Measurements from ENCODE around the gene CNKSR2. TPM values are rescaled to one million over a fixed set of nuclear protein-coding genes. Genes with fewer than 3 reads are reported as not detected.
A peak's percentile ranks its signal among the peaks of the same experiment; 100 is the strongest.

The CNKSR2 gene
- total RNA-seq, 2 experiments from 2014 or later, result 3.6 to 3.7 TPM

GRCh38 chrX:21384178-21384577, 10.0 kb downstream of the CNKSR2 start:
- no peaks in the 10 kb centered on the region for H3K36me3 Mint-ChIP-seq
- no peaks in the 10 kb centered on the region for H3K27me3 Mint-ChIP-seq
- no peak for DNase-seq
- H3K27ac Mint-ChIP-seq, result no peak overlapping the region
- no peaks in the 10 kb centered on the region for H3K9me3 Mint-ChIP-seq
- CTCF ChIA-PET, result no interaction called here
- peaks cover 6% of the 10 kb centered on the region for H3K4me1 Mint-ChIP-seq (ENCODE audit: low read depth)
- intact Hi-C loops (cut with micrococcal nuclease), result no loop called here
- POLR2A ChIA-PET, result no interaction called here
- no peak overlapping the region for H3K4me3 Mint-ChIP-seq

GRCh38 chrX:21394792-21395191, 20.6 kb downstream of the CNKSR2 start:
- intact Hi-C loops (cut with micrococcal nuclease), result no loop called here
- peaks cover 11% of the 10 kb centered on the region for H3K36me3 Mint-ChIP-seq
- H3K27me3 Mint-ChIP-seq, result no peaks in the 10 kb centered on the region

GRCh38 chrX:21398426-21398825, 24.2 kb downstream of the CNKSR2 start:
- peak; percentile 7 for DNase-seq
- Mint-ChIP-seq H3K27ac (no peak overlapping the region), H3K9me3 (no peaks in the 10 kb centered on the region), H3K4me1 (ENCODE audit: low read depth) (no peaks in the 10 kb centered on the region), H3K27me3 (no peaks in the 10 kb centered on the region), H3K36me3 (no peaks in the 10 kb centered on the region), H3K4me3 (no peak overlapping the region)
- CTCF ChIA-PET, result no interaction called here
- intact Hi-C loops (cut with micrococcal nuclease), result no loop called here
- POLR2A ChIA-PET, result no interaction called here

More at GRCh38 chrX:21394792-21395191, 20.6 kb downstream of the CNKSR2 start:
- Mint-ChIP-seq H3K4me3 (no peak overlapping the region), H3K4me1 (ENCODE audit: low read depth) (no peaks in the 10 kb centered on the region), H3K27ac (no peak overlapping the region), H3K9me3 (peaks cover 3% of the 10 kb centered on the region)
- POLR2A ChIA-PET, result no interaction called here
- CTCF ChIA-PET, result no interaction called here
- DNase-seq, result no peak

GRCh38 chrX:21400408-21401121, 26.3 kb downstream of the CNKSR2 start:
- H3K4me1 Mint-ChIP-seq (ENCODE audit: low read depth), result no peaks in the 10 kb centered on the region
- no peaks in the 10 kb centered on the region for H3K36me3 Mint-ChIP-seq
- CTCF ChIA-PET, result no interaction called here
- POLR2A ChIA-PET, result no interaction called here
- DNase-seq, result no peak
- intact Hi-C loops (cut with micrococcal nuclease), result no loop called here
- H3K27me3 Mint-ChIP-seq, result no peaks in the 10 kb centered on the region
- no peak overlapping the region for H3K27ac Mint-ChIP-seq
- H3K9me3 Mint-ChIP-seq, result no peaks in the 10 kb centered on the region
- H3K4me3 Mint-ChIP-seq, result no peak overlapping the region

GRCh38 chrX:21408307-21408706, 34.1 kb downstream of the CNKSR2 start:
- Mint-ChIP-seq H3K4me1 (ENCODE audit: low read depth) (peaks cover 3% of the 10 kb centered on the region), H3K27ac (no peak overlapping the region), H3K9me3 (no peaks in the 10 kb centered on the region), H3K27me3 (no peaks in the 10 kb centered on the region), H3K36me3 (no peaks in the 10 kb centered on the region), H3K4me3 (no peak overlapping the region)
- ChIA-PET CTCF (no interaction called here), POLR2A (no interaction called here)
- intact Hi-C loops (cut with micrococcal nuclease), result no loop called here
- DNase-seq, result no peak

- no peak overlapping the region for H3K27ac Mint-ChIP-seq
- H3K4me3 Mint-ChIP-seq, result no peak overlapping the region
- H3K4me1 Mint-ChIP-seq (ENCODE audit: low read depth), result peaks cover 3% of the 10 kb centered on the region
- no peak for DNase-seq
- ChIA-PET POLR2A (no interaction called here), CTCF (no interaction called here)
- H3K9me3 Mint-ChIP-seq, result peaks cover 2% of the 10 kb centered on the region
- H3K27me3 Mint-ChIP-seq, result no peaks in the 10 kb centered on the region
- peaks cover 3% of the 10 kb centered on the region for H3K36me3 Mint-ChIP-seq
- intact Hi-C loops (cut with micrococcal nuclease), result no loop called here
Observed at GRCh38 chrX:21408788-21409187, 34.6 kb downstream of the CNKSR2 start.

- CTCF ChIA-PET, result no interaction called here
- peaks cover 3% of the 10 kb centered on the region for H3K4me1 Mint-ChIP-seq (ENCODE audit: low read depth)
- H3K4me3 Mint-ChIP-seq, result no peak overlapping the region
- H3K9me3 Mint-ChIP-seq, result peaks cover 10% of the 10 kb centered on the region
- intact Hi-C loops (cut with micrococcal nuclease), result no loop called here
- no peak overlapping the region for H3K27ac Mint-ChIP-seq
- POLR2A ChIA-PET, result no interaction called here
- DNase-seq, result no peak
- H3K36me3 Mint-ChIP-seq, result peaks cover 5% of the 10 kb centered on the region
- no peaks in the 10 kb centered on the region for H3K27me3 Mint-ChIP-seq
Observed at GRCh38 chrX:21412029-21412428, 37.8 kb downstream of the CNKSR2 start.

- no peak overlapping the region for H3K27ac Mint-ChIP-seq
- H3K4me3 Mint-ChIP-seq, result no peak overlapping the region
- peaks cover 3% of the 10 kb centered on the region for H3K4me1 Mint-ChIP-seq (ENCODE audit: low read depth)
- POLR2A ChIA-PET, result no interaction called here
- intact Hi-C loops (cut with micrococcal nuclease), result no loop called here
- H3K36me3 Mint-ChIP-seq, result peaks cover 7% of the 10 kb centered on the region
- no peaks in the 10 kb centered on the region for H3K27me3 Mint-ChIP-seq
- peaks cover 13% of the 10 kb centered on the region for H3K9me3 Mint-ChIP-seq
- CTCF ChIA-PET, result no interaction called here
- DNase-seq, result no peak
Observed at GRCh38 chrX:21412883-21413282, 38.7 kb downstream of the CNKSR2 start.

- intact Hi-C loops (cut with micrococcal nuclease), result no loop called here
- Mint-ChIP-seq H3K4me3 (no peak overlapping the region), H3K9me3 (no peaks in the 10 kb centered on the region), H3K4me1 (ENCODE audit: low read depth) (no peaks in the 10 kb centered on the region), H3K27me3 (no peaks in the 10 kb centered on the region), H3K36me3 (peaks cover 8% of the 10 kb centered on the region), H3K27ac (no peak overlapping the region)
- DNase-seq, result no peak
- POLR2A ChIA-PET, result no interaction called here
- CTCF ChIA-PET, result no interaction called here
Observed at GRCh38 chrX:21427086-21427485, 52.9 kb downstream of the CNKSR2 start.

- H3K27ac Mint-ChIP-seq, result no peak overlapping the region
- H3K4me1 Mint-ChIP-seq (ENCODE audit: low read depth), result peaks cover 9% of the 10 kb centered on the region
- H3K36me3 Mint-ChIP-seq, result no peaks in the 10 kb centered on the region
- CTCF ChIA-PET, result no interaction called here
- DNase-seq, result no peak
- POLR2A ChIA-PET, result no interaction called here
- no peaks in the 10 kb centered on the region for H3K9me3 Mint-ChIP-seq
- intact Hi-C loops (cut with micrococcal nuclease), result loop anchor here (5.0 kb wide), 1 partner anchor 65 kb away; the partner anchor contains the start of gene CNKSR2
- H3K4me3 Mint-ChIP-seq, result no peak overlapping the region
- H3K27me3 Mint-ChIP-seq, result no peaks in the 10 kb centered on the region
Observed at GRCh38 chrX:21437036-21437435, 62.8 kb downstream of the CNKSR2 start.

GRCh38 chrX:21438792-21439191, 64.6 kb downstream of the CNKSR2 start:
- intact Hi-C loops (cut with micrococcal nuclease), result loop anchor here (5.0 kb wide), 1 partner anchor 66 kb away; the partner anchor contains the start of gene CNKSR2
- ChIA-PET POLR2A (no interaction called here), CTCF (no interaction called here)
- peak overlapping the region; percentile 56 for H3K4me3 Mint-ChIP-seq
- H3K27me3 Mint-ChIP-seq, result no peaks in the 10 kb centered on the region
- H3K9me3 Mint-ChIP-seq, result no peaks in the 10 kb centered on the region
- H3K36me3 Mint-ChIP-seq, result no peaks in the 10 kb centered on the region
- DNase-seq, result no peak
- peaks cover 9% of the 10 kb centered on the region for H3K4me1 Mint-ChIP-seq (ENCODE audit: low read depth)
- peak overlapping the region; percentile 87 for H3K27ac Mint-ChIP-seq

- H3K27me3 Mint-ChIP-seq, result no peaks in the 10 kb centered on the region
- H3K4me1 Mint-ChIP-seq (ENCODE audit: low read depth), result peaks cover 9% of the 10 kb centered on the region
- intact Hi-C loops (cut with micrococcal nuclease), result no loop called here
- ChIA-PET POLR2A (no interaction called here), CTCF (no interaction called here)
- no peak overlapping the region for H3K4me3 Mint-ChIP-seq
- no peak for DNase-seq
- no peaks in the 10 kb centered on the region for H3K9me3 Mint-ChIP-seq
- no peak overlapping the region for H3K27ac Mint-ChIP-seq
- H3K36me3 Mint-ChIP-seq, result no peaks in the 10 kb centered on the region
Observed at GRCh38 chrX:21440911-21441310, 66.7 kb downstream of the CNKSR2 start.

GRCh38 chrX:21457718-21458117, 83.5 kb downstream of the CNKSR2 start:
- Mint-ChIP-seq H3K4me1 (ENCODE audit: low read depth) (peaks cover 3% of the 10 kb centered on the region), H3K9me3 (no peaks in the 10 kb centered on the region), H3K27me3 (no peaks in the 10 kb centered on the region), H3K4me3 (no peak overlapping the region), H3K36me3 (peaks cover 5% of the 10 kb centered on the region), H3K27ac (no peak overlapping the region)
- no peak for DNase-seq
- intact Hi-C loops (cut with micrococcal nuclease), result no loop called here
- ChIA-PET POLR2A (no interaction called here), CTCF (interaction anchor here (2.2 kb wide), 1 partner anchor 23 kb away, joined by 5 read pairs; no protein-coding TSS in a partner anchor)

Measured in activated CD4-positive, alpha-beta memory T cell treated with anti-CD3 and anti-CD28 coated beads for 36 hours (primary cell).